Suppressor macrophage treated with lipopolysaccharide for 4 hours (primary cell): Measurements from ENCODE around the gene PNPT1.

Source experiments
- DNase-seq: peaks from one replicate; pipeline ENCODE4 v3.0.0-alpha.2; 2020

Gene PNPT1

DNA sequence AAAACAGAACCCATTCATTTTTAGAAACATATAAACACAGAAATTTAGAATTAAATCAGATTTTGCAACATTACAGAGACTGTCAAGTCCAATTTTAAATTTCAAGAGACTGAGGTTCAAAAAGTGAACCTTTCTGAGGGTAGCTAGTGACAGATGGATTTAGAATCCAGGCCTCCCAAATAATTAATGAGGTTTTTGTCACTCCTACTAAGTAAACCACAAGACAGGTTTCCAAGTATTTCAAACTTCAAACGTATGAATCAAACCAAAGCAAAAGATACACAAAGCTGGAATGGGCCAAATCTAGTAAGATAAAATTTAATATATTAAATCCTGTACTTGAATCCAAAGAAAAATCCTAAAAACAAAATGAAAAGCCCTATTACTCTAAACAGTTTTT lies 101.5 kb downstream of the PNPT1 start:
- DNase-seq: no peak

DNA sequence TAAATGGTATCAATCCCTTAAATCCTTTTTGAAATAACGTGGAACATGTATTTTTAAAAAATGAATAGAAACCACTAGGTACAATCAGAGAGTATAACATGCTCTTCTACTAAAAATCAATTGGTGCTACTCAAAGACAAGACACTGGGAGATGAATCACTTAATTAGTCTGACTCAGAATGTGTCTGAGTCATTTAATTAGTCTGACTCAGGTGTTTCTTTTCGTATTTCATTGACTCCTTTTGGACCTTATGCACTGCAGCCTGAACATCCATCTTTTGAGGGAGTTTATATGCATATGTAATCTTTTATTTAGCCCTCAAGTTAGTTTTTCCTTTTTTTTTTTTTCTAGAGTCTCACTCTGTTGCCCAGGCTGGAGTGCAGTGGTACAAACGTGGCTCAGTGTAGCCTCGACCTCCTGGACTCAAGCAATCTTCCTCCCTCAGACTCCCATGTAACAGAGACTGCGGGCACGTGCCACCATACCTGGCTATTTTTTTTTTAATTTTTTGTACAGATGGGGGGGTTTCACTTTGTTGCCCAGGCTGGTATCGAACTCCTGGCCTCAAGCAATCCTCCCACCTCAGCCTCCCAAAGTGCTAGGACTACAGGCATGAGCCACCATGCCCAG lies 102.7 kb downstream of the PNPT1 start:
- DNase-seq: peak; percentile 5

DNA sequence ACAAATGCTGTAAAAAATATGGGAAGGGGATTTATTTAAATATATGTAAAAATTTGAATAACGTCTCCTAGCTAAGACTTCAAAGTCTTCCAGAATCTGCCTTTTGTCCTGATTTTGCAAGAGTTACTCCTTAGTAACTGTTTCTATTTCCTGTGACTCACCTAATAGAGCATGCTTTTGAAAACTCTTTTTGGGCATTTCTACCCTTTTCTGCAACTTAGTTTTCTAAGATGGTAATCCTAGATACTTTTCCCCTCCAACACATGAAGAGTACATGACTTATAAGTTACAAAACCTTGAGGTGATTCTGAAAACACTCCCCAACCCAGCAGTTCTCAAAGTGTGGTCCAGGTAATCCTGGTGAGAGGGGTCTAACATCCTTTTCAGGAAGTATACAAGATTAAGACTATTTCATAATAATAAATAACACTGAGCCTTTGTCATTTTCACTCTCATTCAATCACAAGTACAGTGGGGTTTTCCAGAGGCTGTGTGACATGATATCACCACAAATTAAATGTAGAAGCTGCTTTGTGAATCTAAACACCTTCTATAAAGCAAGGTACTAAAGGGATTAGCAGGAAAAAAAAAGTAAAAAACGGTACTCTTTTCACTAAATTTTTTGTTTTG lies 108.1 kb downstream of the PNPT1 start:
- DNase-seq: peak; percentile 62
